PC-9 (cell line): ENCODE measurements around the gene CARHSP1. TPM values are rescaled to one million over a fixed set of nuclear protein-coding genes. Genes with fewer than 3 reads are reported as not detected.

ENCODE experiments used
- BruUV-seq: library from RNA; stranded (reverse); fragments of 400-500 nt; replicated peaks from 2 replicates; lab custom pipeline; 2021; lab: Mats Ljungman, UMichigan
- CTCF ChIA-PET: fragments of 300-600 bp; sonication (Branson Sonifier 250); formaldehyde crosslinking; loops from one replicate; lab custom pipeline; 2022; ENCODE audit warnings: antibody characterized with exemption; lab: Charles Lee
- POLR2A ChIA-PET: fragments of 300-600 bp; sonication (Branson Sonifier 250); formaldehyde crosslinking; loops from one replicate; lab custom pipeline; 2022; ENCODE audit warnings: antibody characterized with exemption; ENCODE audit not compliant: unreplicated experiment; lab: Charles Lee
- DNase-seq, 2 experiments: peaks; one replicate each; pipeline versions ENCODE4 v3.0.0 to v3.0.0-alpha.2; 2015 to 2022; ENCODE audit warnings: mixed read lengths in 1 of 2
- H2AFZ ChIP-seq: fragments of 200-600 bp; sonication (generic); 2 replicates; pipeline ENCODE4 v1.8.1; 2017; ENCODE audit warnings: antibody characterized with exemption
- H3F3A ChIP-seq: fragments of 200-600 bp; sonication (generic); 2 replicates; pipeline ENCODE4 v1.8.1; 2017; ENCODE audit warnings: antibody characterized with exemption, mild to moderate bottlenecking, low read depth; ENCODE audit not compliant: insufficient read depth
- H3K27ac ChIP-seq: fragments of 200-600 bp; sonication (generic); 2 replicates; pipeline ENCODE4 v1.6.1; 2016; ENCODE audit warnings: mixed run types
- H3K27me3 ChIP-seq: fragments of 200-600 bp; sonication (generic); 2 replicates; pipeline ENCODE4 v1.6.1; 2016; ENCODE audit warnings: low read depth, mixed run types; ENCODE audit not compliant: insufficient read depth
- H3K36me3 ChIP-seq: fragments of 200-600 bp; sonication (generic); 2 replicates; pipeline ENCODE4 v1.6.1; 2016; ENCODE audit warnings: low read depth, mixed run types
- H3K4me1 ChIP-seq: fragments of 200-600 bp; sonication (generic); replicated peaks from 2 replicates; pipeline ENCODE4 v1.6.1; 2016; ENCODE audit warnings: mixed run types; ENCODE audit not compliant: insufficient read depth
- H3K4me2 ChIP-seq: fragments of 200-600 bp; sonication (generic); 2 replicates; pipeline ENCODE4 v1.6.1; 2017; ENCODE audit warnings: mixed run types
- H3K4me3 ChIP-seq: fragments of 200-600 bp; sonication (generic); 2 replicates; pipeline ENCODE4 v1.6.1; 2016; ENCODE audit warnings: mixed run types
- H3K79me2 ChIP-seq: fragments of 200-600 bp; sonication (generic); 2 replicates; pipeline ENCODE4 v1.6.1; 2017; ENCODE audit warnings: low read depth, mixed run types
- H3K9me2 ChIP-seq: fragments of 200-600 bp; sonication (generic); 2 replicates; pipeline ENCODE4 v1.8.1; 2017; ENCODE audit warnings: mild to moderate bottlenecking; ENCODE audit not compliant: insufficient read depth
- H3K9me3 ChIP-seq: fragments of 200-600 bp; sonication (generic); 2 replicates; pipeline ENCODE4 v1.8.1; 2016; ENCODE audit warnings: low read depth; ENCODE audit not compliant: insufficient read depth
- H4K20me1 ChIP-seq: fragments of 200-600 bp; sonication (generic); 2 replicates; pipeline ENCODE4 v1.8.1; 2017; ENCODE audit not compliant: insufficient read depth
- EZH2 ChIP-seq: fragments of 200-600 bp; sonication (generic); IDR thresholded peaks from 2 replicates; pipeline ENCODE4 v1.8.0; 2017; ENCODE audit warnings: antibody characterized with exemption, low read depth
- intact Hi-C: fragments of 100-400 bp; cut with micrococcal nuclease; formaldehyde crosslinking; loops from one replicate; pipeline ENCODE4 v1.10.0; 2022; ENCODE audit not compliant: unreplicated experiment
- total RNA-seq: library from RNA; stranded (reverse); gene quantifications from 2 replicates; pipeline ENCODE4 v1.2.3, GENCODE V29; 2021
- TF ChIP-seq, protein P1 (sequence below): fragments of 200-600 bp; sonication (generic); conservative IDR thresholded peaks from 2 replicates; pipeline ENCODE4 v1.6.1; 2017; ENCODE audit warnings: mixed run types, antibody characterized with exemption, mild to moderate bottlenecking, moderate library complexity

CARHSP1 gene
- total RNA-seq, 1 experiment from 2014 or later = 179 TPM

DNA sequence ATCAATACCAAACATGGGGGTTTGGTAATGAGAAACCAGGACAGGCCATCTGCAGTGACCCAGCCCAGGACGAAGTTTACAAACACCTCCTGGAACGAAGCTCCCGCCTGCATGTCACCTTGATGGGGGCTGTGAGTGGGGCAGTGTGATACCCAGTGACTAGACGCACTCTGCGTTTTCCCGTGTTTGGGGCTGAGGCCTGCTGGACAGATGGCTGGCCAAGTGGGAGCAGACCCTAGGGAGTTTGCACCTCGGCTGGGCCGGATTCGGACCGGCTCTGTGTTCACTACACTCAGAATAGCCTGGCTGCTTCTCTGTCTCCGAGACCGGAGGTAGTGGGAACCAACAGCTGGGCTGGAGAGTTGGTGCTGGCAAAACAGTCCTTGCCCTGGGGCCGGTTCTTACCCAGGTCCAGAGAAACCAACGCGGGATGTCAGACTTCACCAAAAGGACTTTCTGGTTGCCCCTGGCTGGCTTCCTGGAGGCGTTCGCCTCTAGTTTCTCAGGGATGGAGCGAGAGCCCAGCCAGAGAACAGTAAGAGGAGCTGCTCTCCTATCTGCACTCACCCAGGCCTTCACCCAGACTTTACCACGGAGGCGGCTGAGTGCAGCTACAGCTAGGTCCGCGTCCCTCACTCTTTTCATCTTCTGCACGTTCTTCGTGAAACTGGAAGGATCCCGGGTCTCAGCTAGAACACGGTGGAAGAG, 20.4 kb downstream of the CARHSP1 start:
- Histone ChIP-seq H2AFZ (no peak overlapping the region), H3K4me3 (no peak overlapping the region), H3K9me2 (no peaks in the 10 kb centered on the region), H3K79me2 (no peaks in the 10 kb centered on the region), H3K4me1 (no peaks in the 10 kb centered on the region), H3K27me3 (no peaks in the 10 kb centered on the region), H3K36me3 (peaks cover 14% of the 10 kb centered on the region; the same call in 1 of the 2 replicates), H3K4me2 (no peak overlapping the region), H4K20me1 (peaks cover 55% of the 10 kb centered on the region), H3K27ac (no peak overlapping the region), H3K9me3 (no peaks in the 10 kb centered on the region), H3F3A (peaks cover 18% of the 10 kb centered on the region)
- ChIA-PET POLR2A (no interaction called here), CTCF (no interaction called here)
- no peak for TF ChIP-seq EZH2
- TF ChIP-seq, protein P1, sequence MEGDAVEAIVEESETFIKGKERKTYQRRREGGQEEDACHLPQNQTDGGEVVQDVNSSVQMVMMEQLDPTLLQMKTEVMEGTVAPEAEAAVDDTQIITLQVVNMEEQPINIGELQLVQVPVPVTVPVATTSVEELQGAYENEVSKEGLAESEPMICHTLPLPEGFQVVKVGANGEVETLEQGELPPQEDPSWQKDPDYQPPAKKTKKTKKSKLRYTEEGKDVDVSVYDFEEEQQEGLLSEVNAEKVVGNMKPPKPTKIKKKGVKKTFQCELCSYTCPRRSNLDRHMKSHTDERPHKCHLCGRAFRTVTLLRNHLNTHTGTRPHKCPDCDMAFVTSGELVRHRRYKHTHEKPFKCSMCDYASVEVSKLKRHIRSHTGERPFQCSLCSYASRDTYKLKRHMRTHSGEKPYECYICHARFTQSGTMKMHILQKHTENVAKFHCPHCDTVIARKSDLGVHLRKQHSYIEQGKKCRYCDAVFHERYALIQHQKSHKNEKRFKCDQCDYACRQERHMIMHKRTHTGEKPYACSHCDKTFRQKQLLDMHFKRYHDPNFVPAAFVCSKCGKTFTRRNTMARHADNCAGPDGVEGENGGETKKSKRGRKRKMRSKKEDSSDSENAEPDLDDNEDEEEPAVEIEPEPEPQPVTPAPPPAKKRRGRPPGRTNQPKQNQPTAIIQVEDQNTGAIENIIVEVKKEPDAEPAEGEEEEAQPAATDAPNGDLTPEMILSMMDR = no peak
- no peak for DNase-seq
- intact Hi-C loops = no loop called here
- TSS peak; percentile 4 for BruUV-seq

DNA sequence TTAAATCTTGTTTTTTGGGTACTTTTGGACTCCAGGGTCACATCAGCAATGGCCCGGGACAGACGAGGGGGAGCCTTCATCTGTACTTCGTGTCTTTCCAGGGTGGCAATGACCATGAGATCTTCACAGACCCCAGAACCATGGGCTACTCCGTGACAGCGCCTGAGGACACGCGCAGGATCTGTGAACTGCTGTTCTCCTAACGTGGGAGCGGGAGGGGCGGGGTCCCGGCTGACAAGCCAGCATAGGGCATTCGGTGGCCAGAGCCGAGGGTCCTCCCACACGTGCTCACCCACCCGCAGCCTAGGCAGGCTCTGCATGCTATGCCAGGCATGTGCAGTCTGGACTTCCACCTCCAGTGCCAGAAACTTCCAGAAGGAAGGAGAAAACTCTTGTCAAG, 21.2 kb downstream of the CARHSP1 start:
- Histone ChIP-seq H3F3A (peaks cover 18% of the 10 kb centered on the region), H3K27me3 (no peaks in the 10 kb centered on the region), H4K20me1 (peaks cover 55% of the 10 kb centered on the region), H3K9me2 (no peaks in the 10 kb centered on the region), H2AFZ (no peak overlapping the region), H3K4me3 (no peak overlapping the region), H3K4me1 (no peaks in the 10 kb centered on the region), H3K79me2 (no peaks in the 10 kb centered on the region), H3K9me3 (no peaks in the 10 kb centered on the region), H3K4me2 (no peak overlapping the region), H3K27ac (no peak overlapping the region), H3K36me3 (peaks cover 14% of the 10 kb centered on the region; the same call in 1 of the 2 replicates)
- intact Hi-C loops = no loop called here
- TF ChIP-seq, protein P1 = no peak
- no peak for TF ChIP-seq EZH2
- BruUV-seq = no TSS peak
- DNase-seq = no peak
- POLR2A ChIA-PET = no interaction called here
- CTCF ChIA-PET = no interaction called here

DNA sequence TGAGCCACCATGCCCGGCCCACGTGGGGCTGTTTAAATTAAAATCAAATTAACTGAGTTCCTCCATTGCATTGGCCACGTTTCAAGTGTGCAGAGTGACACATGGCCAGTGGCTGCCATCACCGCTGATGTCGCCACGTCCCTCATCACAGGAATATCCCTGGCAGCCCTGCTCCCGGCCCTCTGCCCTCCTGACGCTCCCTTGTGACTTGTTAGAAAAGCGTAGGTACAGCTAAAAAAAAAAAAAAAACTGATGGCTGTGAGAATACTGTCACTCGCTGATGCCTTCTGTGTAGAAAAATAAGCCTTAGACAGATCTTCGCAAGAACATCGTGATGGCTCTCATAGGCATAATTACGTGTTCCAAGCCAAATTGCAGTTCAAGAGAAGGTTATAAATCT, 21.7 kb downstream of the CARHSP1 start:
- CTCF ChIA-PET = no interaction called here
- Histone ChIP-seq H2AFZ (no peak overlapping the region), H3K4me2 (no peak overlapping the region), H3K36me3 (peaks cover 14% of the 10 kb centered on the region; the same call in 1 of the 2 replicates), H3K9me3 (no peaks in the 10 kb centered on the region), H3K79me2 (no peaks in the 10 kb centered on the region), H3K27ac (no peak overlapping the region), H3K9me2 (no peaks in the 10 kb centered on the region), H3F3A (peaks cover 14% of the 10 kb centered on the region), H3K4me1 (no peaks in the 10 kb centered on the region), H3K4me3 (no peak overlapping the region), H3K27me3 (no peaks in the 10 kb centered on the region), H4K20me1 (peaks cover 55% of the 10 kb centered on the region)
- DNase-seq = no peak
- POLR2A ChIA-PET = no interaction called here
- intact Hi-C loops = no loop called here
- no TSS peak for BruUV-seq
- TF ChIP-seq, protein P1 = no peak
- no peak for TF ChIP-seq EZH2
